Thyroid gland (tissue), 4 donors: Measurements from ENCODE around the gene DPP10. TPM values are rescaled to one million over a fixed set of nuclear protein-coding genes. Genes with fewer than 3 reads are reported as not detected.

Experiments used
- DNase-seq, 2 donors: peaks; one replicate each; pipeline ENCODE4 v3.0.0-alpha.2; 2019
- H3K27ac ChIP-seq, 3 donors: fragments of 200-600 bp; sonication (generic); 1 replicate in 2 of 3; 2 replicates in 1 of 3; pipeline ENCODE4 v1.5.1; 2016 to 2019; ENCODE audit warnings: mild to moderate bottlenecking in 1 of 3, moderate library complexity in 1 of 3
- H3K27me3 ChIP-seq: fragments of 200-600 bp; sonication (generic); one replicate; pipeline ENCODE4 v1.5.1; 2019
- H3K36me3 ChIP-seq, 2 donors: fragments of 200-600 bp; sonication (generic); one replicate each; pipeline ENCODE4 v1.5.1; 2016 to 2019
- H3K4me1 ChIP-seq, 2 donors: fragments of 200-600 bp; sonication (generic); one replicate each; pipeline ENCODE4 v1.5.1; 2017 to 2019
- H3K4me3 ChIP-seq, 3 donors: fragments of 200-600 bp; sonication (generic); replicated peaks in 1 of 3; 1 replicate in 2 of 3; 2 replicates in 1 of 3; pipeline ENCODE4 v1.5.1; 2016; ENCODE audit warnings: mild to moderate bottlenecking in 1 of 3
- H3K9me3 ChIP-seq: fragments of 200-600 bp; sonication (generic); one replicate; pipeline ENCODE4 v1.5.1; 2017
- POLR2A ChIP-seq, 2 donors: fragments of 450-650 bp; IDR thresholded peaks; one replicate each; pipeline ENCODE4 v1.6.1; 2017; ENCODE audit warnings: antibody characterized with exemption in 2 of 2, mild to moderate bottlenecking in 2 of 2, moderate library complexity in 1 of 2
- WGBS, 2 donors: methylation state at CpG; one replicate each; pipeline ENCODE4 v1.1.5; 2017; 5-methylcytosine and 5-hydroxymethylcytosine counted together
- intact Hi-C: fragments of 100-400 bp; cut with DNase I; formaldehyde crosslinking; loops from one replicate; pipeline ENCODE4 v1.15.1; 2023
- total RNA-seq, 4 donors: library from RNA; depleted of rRNA; stranded (reverse); fragments of >200 nt; gene quantifications; one replicate each; pipeline ENCODE4 v1.2.3, GENCODE V29; 2016
- TF ChIP-seq, protein P1 (sequence below), 6 experiments: fragments of 200-600 bp in 3 of 6; fragments of 450-650 bp in 3 of 6; sonication (generic) in 3 of 6; IDR thresholded peaks; one replicate each; pipeline ENCODE4 v1.5.1; 2016 to 2019; ENCODE audit warnings: antibody characterized with exemption in 6 of 6, mild to moderate bottlenecking in 2 of 6, inconsistent platforms in 1 of 6, moderate library complexity in 1 of 6

Gene DPP10
- total RNA-seq, 4 donors from 2014 or later: 0.63 to 1.3 TPM; not detected in 2

DNA sequence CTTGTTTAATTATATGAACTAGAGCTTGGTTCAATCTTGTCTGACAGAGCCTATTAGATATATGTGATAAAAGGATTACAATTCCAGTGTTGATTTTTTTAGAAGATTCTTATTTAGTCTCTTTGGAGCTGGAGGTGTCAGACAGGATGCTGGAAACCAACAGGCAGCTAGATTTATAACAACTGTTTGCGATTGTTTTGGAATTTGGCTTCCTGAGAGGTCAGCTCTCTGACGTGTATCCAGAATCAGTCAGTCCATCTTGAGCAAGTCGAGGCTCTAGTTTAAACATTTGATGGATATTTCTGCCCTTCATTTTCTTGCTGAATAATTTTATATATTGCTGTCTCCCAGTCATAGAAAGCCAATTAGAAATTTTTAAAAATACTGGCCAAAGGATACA is 1062.9 kb downstream of the DPP10 start:
- H3K9me3 ChIP-seq: no peaks in the 10 kb centered on the region
- H3K4me3 ChIP-seq: no peak overlapping the region
- H3K27ac ChIP-seq: no peak overlapping the region
- TF ChIP-seq, protein P1, sequence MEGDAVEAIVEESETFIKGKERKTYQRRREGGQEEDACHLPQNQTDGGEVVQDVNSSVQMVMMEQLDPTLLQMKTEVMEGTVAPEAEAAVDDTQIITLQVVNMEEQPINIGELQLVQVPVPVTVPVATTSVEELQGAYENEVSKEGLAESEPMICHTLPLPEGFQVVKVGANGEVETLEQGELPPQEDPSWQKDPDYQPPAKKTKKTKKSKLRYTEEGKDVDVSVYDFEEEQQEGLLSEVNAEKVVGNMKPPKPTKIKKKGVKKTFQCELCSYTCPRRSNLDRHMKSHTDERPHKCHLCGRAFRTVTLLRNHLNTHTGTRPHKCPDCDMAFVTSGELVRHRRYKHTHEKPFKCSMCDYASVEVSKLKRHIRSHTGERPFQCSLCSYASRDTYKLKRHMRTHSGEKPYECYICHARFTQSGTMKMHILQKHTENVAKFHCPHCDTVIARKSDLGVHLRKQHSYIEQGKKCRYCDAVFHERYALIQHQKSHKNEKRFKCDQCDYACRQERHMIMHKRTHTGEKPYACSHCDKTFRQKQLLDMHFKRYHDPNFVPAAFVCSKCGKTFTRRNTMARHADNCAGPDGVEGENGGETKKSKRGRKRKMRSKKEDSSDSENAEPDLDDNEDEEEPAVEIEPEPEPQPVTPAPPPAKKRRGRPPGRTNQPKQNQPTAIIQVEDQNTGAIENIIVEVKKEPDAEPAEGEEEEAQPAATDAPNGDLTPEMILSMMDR (IDR thresholded peaks at IDR 0.05): no peak
- TF ChIP-seq POLR2A (IDR thresholded peaks at IDR 0.05): no peak
- no peak for DNase-seq
- H3K27me3 ChIP-seq: no peaks in the 10 kb centered on the region
- no peaks in the 10 kb centered on the region for H3K4me1 ChIP-seq
- intact Hi-C loops: no loop called here
- WGBS, 2 donors: 55 to 60% methylated on average over 3 of the region's 3 CpGs
- H3K36me3 ChIP-seq: no peaks in the 10 kb centered on the region

- no peaks in the 10 kb centered on the region for H3K4me1 ChIP-seq
- no peak for DNase-seq
- H3K27ac ChIP-seq: no peak overlapping the region
- no peaks in the 10 kb centered on the region for H3K36me3 ChIP-seq
- H3K4me3 ChIP-seq: no peak overlapping the region
- H3K9me3 ChIP-seq: no peaks in the 10 kb centered on the region
- no peak for TF ChIP-seq POLR2A (IDR thresholded peaks at IDR 0.05)
- TF ChIP-seq, protein P1 (IDR thresholded peaks at IDR 0.05): no peak
- WGBS, 2 donors: 82 to 87% methylated on average over 3 of the region's 3 CpGs
- intact Hi-C loops: no loop called here
- no peaks in the 10 kb centered on the region for H3K27me3 ChIP-seq
Observed at GRCh38 chr2:115520727-115521126, 1078.3 kb downstream of the DPP10 start.

DNA sequence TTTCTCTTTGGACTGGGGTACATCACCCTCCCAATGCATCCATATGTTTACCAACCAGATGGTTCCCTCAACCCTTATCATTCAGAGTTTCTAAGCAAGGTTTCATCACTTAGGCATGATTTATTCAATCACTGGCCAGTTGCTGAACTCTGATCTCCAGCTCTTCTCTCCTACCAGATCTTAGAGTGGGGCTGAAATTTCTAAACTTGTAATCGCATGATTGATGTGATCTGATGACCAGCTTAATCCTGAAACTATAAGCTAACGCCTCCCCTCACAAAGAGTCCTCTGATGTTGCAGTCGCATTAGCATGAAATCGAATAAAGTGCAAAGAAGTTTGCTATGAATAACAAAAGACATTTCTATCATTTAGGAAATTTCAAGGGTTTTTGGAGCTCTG is 1082.0 kb downstream of the DPP10 start:
- H3K27ac ChIP-seq: no peak overlapping the region
- intact Hi-C loops: no loop called here
- H3K36me3 ChIP-seq: no peaks in the 10 kb centered on the region
- no peak overlapping the region for H3K4me3 ChIP-seq
- H3K27me3 ChIP-seq: no peaks in the 10 kb centered on the region
- H3K4me1 ChIP-seq: no peaks in the 10 kb centered on the region
- WGBS, 2 donors: 85 to 86% methylated on average over 4 of the region's 4 CpGs
- DNase-seq: no peak
- TF ChIP-seq, protein P1 (IDR thresholded peaks at IDR 0.05): no peak
- TF ChIP-seq POLR2A (IDR thresholded peaks at IDR 0.05): no peak
- H3K9me3 ChIP-seq: no peaks in the 10 kb centered on the region

- no peak for DNase-seq
- H3K9me3 ChIP-seq: no peaks in the 10 kb centered on the region
- TF ChIP-seq, protein P1 (IDR thresholded peaks at IDR 0.05): no peak
- no peak for TF ChIP-seq POLR2A (IDR thresholded peaks at IDR 0.05)
- no peak overlapping the region for H3K4me3 ChIP-seq
- intact Hi-C loops: no loop called here
- H3K36me3 ChIP-seq: no peaks in the 10 kb centered on the region
- H3K27me3 ChIP-seq: no peaks in the 10 kb centered on the region
- no peaks in the 10 kb centered on the region for H3K4me1 ChIP-seq
- no peak overlapping the region for H3K27ac ChIP-seq
Observed at GRCh38 chr2:115529627-115530026, 1087.2 kb downstream of the DPP10 start.

- WGBS, 2 donors: 67 to 69% methylated on average over 4 of the region's 4 CpGs
- no peaks in the 10 kb centered on the region for H3K36me3 ChIP-seq
- no peak for DNase-seq
- intact Hi-C loops: no loop called here
- no peak overlapping the region for H3K4me3 ChIP-seq
- no peaks in the 10 kb centered on the region for H3K4me1 ChIP-seq
- H3K27me3 ChIP-seq: no peaks in the 10 kb centered on the region
- no peak overlapping the region for H3K27ac ChIP-seq
- no peak for TF ChIP-seq POLR2A (IDR thresholded peaks at IDR 0.05)
- TF ChIP-seq, protein P1 (IDR thresholded peaks at IDR 0.05): no peak
- no peaks in the 10 kb centered on the region for H3K9me3 ChIP-seq
Observed at GRCh38 chr2:115533081-115533480, 1090.6 kb downstream of the DPP10 start.
